Measurements from ENCODE around the gene FOXC1.

The FOXC1 gene

GRCh38 chr6:1657116-1657770 lies 47.5 kb downstream of the FOXC1 start:
- Histone ChIP-seq H3K4me1 (peaks cover 3% of the 10 kb centered on the region; the same call in 1 of the 2 replicates), H3K9me3 (no peaks in the 10 kb centered on the region), H3K27me3 (no peaks in the 10 kb centered on the region), H3K4me3 (ENCODE audit: low read depth, low read length) (no peak overlapping the region), H3K36me3 (no peaks in the 10 kb centered on the region)
- peak; percentile 28 for DNase-seq
- TF ChIP-seq, protein P1, sequence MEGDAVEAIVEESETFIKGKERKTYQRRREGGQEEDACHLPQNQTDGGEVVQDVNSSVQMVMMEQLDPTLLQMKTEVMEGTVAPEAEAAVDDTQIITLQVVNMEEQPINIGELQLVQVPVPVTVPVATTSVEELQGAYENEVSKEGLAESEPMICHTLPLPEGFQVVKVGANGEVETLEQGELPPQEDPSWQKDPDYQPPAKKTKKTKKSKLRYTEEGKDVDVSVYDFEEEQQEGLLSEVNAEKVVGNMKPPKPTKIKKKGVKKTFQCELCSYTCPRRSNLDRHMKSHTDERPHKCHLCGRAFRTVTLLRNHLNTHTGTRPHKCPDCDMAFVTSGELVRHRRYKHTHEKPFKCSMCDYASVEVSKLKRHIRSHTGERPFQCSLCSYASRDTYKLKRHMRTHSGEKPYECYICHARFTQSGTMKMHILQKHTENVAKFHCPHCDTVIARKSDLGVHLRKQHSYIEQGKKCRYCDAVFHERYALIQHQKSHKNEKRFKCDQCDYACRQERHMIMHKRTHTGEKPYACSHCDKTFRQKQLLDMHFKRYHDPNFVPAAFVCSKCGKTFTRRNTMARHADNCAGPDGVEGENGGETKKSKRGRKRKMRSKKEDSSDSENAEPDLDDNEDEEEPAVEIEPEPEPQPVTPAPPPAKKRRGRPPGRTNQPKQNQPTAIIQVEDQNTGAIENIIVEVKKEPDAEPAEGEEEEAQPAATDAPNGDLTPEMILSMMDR (IDR thresholded peaks at IDR 0.05; ENCODE audit: low read depth, low read length): no peak

- Histone ChIP-seq H3K4me3 (ENCODE audit: low read depth, low read length) (no peak overlapping the region), H3K4me1 (peaks cover 3% of the 10 kb centered on the region; the same call in 1 of the 2 replicates), H3K36me3 (no peaks in the 10 kb centered on the region), H3K9me3 (no peaks in the 10 kb centered on the region), H3K27me3 (no peaks in the 10 kb centered on the region)
- TF ChIP-seq, protein P1 (IDR thresholded peaks at IDR 0.05; ENCODE audit: low read depth, low read length): no peak
- no peak for DNase-seq
Measured at GRCh38 chr6:1657771-1658165, 48.1 kb downstream of the FOXC1 start.

GRCh38 chr6:1658212-1659005 lies 48.7 kb downstream of the FOXC1 start:
- TF ChIP-seq, protein P1 (IDR thresholded peaks at IDR 0.05; ENCODE audit: low read depth, low read length): no peak
- DNase-seq: no peak
- Histone ChIP-seq H3K4me1 (peaks cover 3% of the 10 kb centered on the region; the same call in 1 of the 2 replicates), H3K9me3 (no peaks in the 10 kb centered on the region), H3K36me3 (no peaks in the 10 kb centered on the region), H3K27me3 (no peaks in the 10 kb centered on the region), H3K4me3 (ENCODE audit: low read depth, low read length) (no peak overlapping the region)

- DNase-seq: no peak
- H3K4me3 ChIP-seq (ENCODE audit: low read depth, low read length): no peak overlapping the region
- no peaks in the 10 kb centered on the region for H3K36me3 ChIP-seq
- H3K27me3 ChIP-seq: no peaks in the 10 kb centered on the region
- H3K4me1 ChIP-seq: peaks cover 3% of the 10 kb centered on the region
- no peaks in the 10 kb centered on the region for H3K9me3 ChIP-seq
- TF ChIP-seq, protein P1 (IDR thresholded peaks at IDR 0.05; ENCODE audit: low read depth, low read length): no peak
Measured at GRCh38 chr6:1659816-1660215, 50.1 kb downstream of the FOXC1 start.

GRCh38 chr6:1662534-1662933 lies 52.8 kb downstream of the FOXC1 start:
- no peaks in the 10 kb centered on the region for H3K27me3 ChIP-seq
- H3K9me3 ChIP-seq: no peaks in the 10 kb centered on the region
- no peak overlapping the region for H3K4me3 ChIP-seq (ENCODE audit: low read depth, low read length)
- H3K4me1 ChIP-seq: peaks cover 10% of the 10 kb centered on the region
- no peaks in the 10 kb centered on the region for H3K36me3 ChIP-seq
- TF ChIP-seq, protein P1 (IDR thresholded peaks at IDR 0.05; ENCODE audit: low read depth, low read length): no peak
- DNase-seq: no peak
